NCI-H82 treated with DMSO at 0.1 percent for 48 hours (cell line): ENCODE data around the gene ABCF3.

Experiments
- DNase-seq: peaks from one replicate; lab custom pipeline; 2025; ENCODE audit not compliant: unreplicated experiment; lab: John Stamatoyannopoulos, UW

ABCF3 gene

DNA sequence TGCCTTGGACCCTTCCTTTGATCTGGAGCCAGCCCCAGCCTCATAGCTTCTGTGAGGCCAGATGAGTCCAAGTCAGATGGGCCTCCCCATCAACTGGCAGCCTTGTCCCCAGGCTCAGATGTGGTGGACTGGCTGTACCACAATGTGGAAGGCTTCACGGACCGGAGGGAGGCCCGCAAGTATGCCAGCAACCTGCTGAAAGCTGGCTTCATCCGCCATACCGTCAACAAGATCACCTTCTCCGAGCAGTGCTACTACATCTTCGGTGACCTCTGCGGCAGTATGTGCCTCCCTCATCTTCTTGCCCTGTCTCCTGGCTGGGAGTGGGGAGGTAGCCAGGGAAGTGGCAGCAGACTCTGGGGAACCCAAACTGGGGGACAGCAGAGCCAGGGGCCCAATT lies 18.2 kb upstream of the ABCF3 start:
- no peak for DNase-seq

DNA sequence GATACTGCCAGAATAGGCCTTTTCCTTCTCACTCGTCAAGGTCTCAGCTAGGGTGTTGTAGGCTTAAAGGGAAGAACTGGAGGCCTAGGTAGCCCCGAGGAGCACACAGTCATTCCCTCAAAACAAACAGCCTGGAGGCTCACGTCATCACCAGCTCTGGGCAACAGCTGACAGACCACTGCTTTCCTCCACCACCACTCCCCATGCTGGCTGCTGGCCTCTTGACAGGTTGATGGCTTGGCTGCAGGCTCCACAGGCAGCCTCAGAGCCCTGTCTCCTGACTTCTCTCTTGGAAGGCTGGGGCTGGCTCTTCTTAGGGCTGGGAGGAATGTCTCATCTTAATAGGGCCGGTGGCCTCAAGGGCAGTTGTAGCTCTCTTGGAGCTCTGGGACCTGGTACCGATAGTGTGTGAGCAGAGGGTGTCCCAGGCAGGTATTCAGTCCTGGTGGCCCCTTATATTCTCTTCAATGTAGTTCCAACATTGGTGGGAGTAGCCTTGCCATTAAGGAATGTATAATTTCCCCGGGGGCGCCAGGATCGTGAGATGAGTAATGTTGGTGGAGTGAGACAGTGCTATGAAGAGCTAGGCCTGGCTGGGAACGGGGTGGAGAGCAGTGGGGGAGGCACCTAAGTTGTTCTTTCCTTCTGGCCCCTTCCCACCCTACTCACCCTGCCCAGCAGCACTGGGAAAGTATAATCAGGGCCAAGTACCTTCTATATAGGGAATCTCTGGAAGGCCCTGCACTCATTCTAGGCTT lies 17.5 kb upstream of the ABCF3 start:
- no peak for DNase-seq

DNA sequence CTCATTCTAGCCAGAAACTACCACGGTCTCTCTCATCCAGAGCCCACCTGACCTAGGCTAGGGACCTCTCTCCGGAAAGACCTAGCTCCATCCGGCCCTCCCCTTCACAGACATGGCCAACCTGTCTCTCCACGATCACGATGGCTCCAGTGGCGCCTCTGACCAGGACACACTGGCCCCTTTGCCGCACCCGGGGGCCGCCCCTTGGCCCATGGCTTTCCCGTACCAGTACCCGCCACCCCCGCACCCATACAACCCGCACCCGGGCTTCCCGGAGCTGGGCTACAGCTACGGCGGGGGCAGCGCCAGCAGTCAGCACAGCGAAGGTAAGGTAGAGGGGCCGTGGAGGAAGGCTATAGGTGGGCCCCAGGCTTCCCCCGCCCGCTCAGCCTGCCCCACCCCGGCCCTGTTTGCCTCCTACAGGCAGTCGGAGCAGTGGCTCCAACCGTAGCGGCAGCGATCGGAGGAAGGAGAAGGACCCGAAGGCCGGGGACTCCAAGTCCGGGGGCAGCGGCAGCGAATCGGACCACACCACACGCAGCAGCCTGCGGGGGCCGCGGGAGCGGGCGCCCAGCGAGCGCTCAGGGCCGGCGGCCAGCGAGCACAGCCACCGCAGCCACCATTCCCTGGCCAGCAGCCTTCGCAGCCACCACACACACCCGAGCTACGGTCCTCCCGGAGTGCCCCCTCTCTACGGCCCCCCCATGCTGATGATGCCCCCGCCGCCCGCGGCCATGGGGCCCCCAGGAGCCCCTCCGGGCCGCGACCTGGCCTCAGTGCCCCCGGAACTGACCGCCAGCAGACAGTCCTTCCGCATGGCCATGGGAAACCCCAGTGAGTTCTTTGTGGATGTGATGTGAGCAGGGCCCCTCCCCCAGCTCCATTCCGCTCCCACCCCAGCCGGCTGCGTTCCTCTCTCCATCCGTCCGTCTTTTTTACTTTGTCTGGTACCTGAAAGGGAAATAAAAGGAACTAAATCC lies 15.8 kb upstream of the ABCF3 start:
- DNase-seq: no peak

DNA sequence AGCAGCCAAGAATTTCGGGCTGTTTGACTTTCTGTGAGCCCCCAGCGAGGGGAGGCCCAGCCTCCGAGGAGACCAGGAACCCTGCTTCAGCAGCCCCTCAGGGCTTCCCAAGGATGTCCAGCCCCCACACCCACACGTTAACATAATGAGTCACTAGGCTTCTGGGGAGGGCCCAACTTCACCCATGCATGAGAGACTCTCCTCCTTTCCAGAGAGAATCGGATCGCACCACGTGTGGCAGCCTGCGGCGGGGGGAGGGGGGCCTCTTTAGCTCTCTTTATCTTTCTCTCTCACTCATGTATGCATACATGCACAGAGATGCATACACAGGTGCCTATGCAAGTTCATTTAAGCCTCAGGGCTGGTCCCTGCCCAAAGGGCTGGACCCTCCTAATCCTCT lies 14.4 kb upstream of the ABCF3 start:
- no peak for DNase-seq

DNA sequence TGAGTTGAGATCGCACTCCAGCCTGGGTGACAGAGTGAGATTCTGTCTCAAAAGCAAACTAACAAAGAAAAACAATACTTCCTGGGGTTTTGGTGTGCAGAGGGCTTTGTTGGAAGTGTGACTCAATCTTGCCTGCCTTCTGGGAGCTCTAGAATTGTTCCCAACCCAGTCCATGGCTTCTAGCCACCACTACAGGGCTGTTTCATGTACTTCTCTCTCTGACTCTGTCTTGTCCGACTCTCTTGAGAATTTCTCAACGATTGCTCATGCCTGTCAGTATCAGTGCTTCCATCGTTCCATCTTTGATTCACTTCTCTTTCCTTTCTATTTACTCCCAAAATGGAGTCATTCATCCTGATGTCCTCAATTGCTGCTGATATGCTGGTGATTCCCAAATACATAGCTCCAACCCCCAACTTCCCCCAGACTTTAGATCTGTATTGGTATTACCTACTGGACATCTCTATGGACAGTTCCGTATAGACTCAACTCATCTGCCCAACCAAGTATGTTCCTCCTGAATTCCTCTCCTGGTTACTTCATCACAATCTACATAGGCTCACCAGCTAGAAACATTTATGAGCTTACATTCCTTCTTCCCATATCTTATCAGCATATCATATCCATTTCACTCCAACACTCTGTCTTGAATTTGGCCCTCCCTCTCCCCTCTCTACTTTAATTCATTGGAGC lies 13.2 kb upstream of the ABCF3 start:
- DNase-seq: no peak

DNA sequence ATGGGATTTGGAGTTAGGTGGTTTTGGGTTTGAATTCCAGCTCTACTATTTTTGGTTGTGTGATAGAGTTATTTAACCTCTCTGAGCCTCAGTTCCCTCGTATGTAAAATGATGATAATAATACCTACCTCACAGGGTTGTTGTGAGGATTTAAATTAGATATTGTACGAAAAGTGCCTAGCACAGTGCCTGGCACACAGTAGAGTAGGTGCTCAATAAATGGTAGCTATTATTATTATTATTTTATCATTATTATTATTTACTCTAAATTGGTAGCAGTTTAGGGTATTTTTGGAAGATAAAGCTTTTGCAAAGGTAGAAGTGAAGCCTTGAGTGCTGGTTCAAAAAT lies 12.7 kb upstream of the ABCF3 start:
- DNase-seq: no peak

DNA sequence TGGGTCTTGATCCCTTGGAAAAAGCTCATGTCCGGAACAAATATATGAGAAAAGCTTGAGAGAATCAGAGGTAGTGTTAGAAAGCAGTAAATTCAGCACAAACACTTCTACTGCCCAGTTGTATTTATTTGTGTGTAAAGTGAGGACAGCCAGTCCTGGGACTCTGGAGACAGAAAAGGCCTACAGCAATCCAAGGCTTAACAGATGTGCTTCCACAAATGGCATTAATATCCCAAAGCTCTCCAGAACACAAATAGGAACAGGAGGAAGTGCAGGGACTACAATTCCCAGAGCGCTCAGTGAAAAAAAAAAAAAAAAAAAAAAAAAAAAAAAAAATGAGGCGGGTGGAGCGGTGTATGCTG lies 11.7 kb upstream of the ABCF3 start:
- DNase-seq: no peak

DNA sequence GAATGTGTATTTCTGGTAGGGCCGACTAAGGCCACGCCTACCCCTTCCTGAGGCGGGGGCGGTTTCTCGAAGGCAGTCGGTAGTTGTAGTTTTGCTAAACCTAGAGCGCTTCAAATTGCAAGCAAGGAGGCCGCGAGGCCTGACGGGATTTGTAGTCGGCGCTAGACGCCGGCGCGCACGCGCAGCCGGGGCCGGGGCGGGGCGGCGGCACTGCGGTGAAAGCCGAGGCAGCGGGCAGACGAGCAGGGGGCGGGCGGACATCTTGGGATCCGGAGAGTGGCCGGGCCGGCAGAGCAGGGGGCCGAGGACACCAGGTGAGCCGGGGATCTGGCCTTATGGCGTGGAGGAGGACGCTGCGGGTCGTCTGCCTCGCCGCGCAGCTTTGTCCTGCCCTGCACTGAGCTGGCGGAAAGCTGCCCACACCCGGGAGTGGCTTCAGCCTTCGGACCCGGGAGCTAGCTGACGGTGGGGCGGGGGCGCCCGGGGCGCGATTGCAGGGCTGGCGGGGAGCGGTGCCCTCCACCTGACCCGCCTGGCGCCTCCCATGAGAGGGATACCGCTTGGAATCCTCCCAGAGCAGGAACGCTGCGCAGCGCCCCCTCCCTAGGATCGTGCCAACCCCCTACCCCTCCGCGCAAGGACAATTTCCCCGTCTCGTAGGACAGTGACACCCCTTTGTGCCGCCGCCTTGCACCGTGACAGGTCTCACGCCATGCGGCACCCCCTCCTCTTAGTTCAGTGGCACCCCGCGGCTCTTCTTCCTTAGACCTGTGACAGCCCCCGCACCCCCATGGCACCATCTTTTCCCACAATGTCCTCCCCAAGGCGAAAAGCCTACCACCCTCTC lies 11.1 kb upstream of the ABCF3 start, which contains the start of gene AP2M1:
TSS of gene AP2M1 (plus strand) at position 210 of the 847 bp plus-strand sequence. CDS start 2,139 bp downstream, outside the sequence.
- peak; percentile 99 for DNase-seq

DNA sequence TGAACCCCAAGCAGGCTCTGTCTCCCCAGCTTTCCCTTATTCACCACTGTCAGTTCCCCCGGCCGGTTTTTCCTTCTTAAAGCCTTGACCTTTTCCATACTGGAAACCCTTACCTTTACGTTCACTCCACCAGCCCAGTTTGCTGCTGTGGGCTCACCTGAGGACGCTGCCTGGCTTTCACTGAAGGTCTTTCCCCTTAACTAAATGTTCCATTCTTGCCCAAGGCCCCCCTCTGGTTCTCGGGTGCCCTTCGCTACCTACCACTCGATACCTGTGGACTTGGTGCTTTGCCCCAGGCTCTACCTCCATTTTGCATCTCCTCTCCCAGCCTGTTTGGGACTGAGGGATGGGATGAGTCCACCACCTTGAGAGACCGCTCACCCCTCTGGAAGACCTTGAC lies 10.5 kb upstream of the ABCF3 start:
- no peak for DNase-seq

DNA sequence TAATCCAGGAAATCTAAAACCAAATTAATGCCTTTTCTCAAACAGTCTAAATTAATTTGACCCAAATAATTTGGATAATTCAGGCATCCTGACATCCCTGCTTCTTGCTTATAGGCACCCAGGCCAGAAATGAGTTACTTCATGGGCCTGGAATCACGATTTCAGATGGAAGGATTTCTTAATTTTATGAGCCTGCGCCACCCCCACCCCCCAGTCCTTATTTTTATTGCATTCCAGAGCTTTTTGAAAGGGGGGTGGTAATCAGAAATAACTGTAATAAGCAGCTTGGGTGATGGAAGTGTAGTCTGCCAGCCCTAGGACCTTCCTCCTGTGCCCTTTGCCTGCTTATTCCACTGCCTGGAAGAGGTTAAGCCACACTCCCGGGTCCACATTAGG lies 10.0 kb upstream of the ABCF3 start:
- no peak for DNase-seq

DNA sequence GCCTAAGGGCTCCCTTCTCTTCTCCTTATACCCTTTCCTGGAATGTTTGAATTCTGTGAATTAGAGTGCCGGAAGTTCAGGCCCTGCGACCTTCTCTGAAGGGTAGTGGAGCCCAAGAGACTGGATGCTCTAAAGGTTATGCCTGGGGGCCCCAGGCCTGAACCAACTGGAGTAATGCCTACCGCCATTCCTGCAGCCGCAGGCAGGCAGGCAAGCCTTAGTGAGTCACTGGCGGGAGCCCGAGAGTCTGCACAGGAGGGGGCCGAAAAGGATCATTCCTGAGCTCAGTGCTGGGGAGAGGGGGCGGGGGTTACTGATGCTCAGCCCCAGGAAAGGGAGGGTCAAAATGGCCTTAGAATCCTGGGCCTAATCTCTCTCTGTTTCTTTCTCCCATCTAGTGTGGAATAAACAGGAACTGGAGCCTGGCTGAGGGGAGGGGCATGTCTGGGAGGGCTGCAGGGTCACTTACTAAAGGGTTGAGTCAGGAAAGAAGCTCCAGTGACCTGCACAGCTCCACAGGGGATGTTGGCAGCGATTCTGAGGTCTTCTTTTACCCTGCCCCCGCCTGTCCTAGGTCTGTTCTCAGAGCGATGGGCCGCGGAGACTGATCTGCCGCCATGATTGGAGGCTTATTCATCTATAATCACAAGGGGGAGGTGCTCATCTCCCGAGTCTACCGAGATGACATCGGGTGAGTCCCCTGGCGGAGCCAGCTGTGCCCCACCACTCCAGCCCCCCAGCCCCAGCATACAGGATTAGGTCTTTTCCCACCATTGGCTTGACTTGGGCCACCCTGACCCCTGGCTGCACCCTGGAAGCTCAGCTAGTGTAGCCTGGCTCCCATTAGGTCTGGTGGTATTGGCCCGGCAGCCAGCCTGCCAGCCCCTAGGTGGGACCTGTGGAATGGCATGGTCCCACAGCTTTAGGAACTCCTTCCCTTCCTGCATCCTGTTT lies 9.3 kb upstream of the ABCF3 start:
- peak; percentile 89 for DNase-seq

DNA sequence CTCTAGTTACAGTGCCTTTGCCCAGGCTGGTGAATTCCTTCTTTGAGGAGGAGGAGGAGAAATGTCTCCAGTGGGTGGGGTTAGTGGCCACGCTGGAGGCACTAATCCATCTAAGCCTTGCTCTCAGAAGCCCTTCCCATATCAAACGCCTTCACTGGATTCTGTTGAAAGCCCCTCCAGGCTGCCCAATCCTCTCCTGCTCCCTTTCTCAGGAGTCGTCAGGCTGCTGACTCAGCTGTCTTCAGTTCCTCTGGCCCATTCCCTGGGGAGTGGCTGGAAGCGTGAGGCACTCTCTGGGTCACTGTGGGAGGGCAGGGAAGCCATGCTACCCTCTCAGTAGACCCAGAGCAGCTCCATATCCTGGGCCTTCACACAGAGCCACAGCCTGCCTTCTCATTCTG lies 8.7 kb upstream of the ABCF3 start:
- DNase-seq: peak; percentile 84

DNA sequence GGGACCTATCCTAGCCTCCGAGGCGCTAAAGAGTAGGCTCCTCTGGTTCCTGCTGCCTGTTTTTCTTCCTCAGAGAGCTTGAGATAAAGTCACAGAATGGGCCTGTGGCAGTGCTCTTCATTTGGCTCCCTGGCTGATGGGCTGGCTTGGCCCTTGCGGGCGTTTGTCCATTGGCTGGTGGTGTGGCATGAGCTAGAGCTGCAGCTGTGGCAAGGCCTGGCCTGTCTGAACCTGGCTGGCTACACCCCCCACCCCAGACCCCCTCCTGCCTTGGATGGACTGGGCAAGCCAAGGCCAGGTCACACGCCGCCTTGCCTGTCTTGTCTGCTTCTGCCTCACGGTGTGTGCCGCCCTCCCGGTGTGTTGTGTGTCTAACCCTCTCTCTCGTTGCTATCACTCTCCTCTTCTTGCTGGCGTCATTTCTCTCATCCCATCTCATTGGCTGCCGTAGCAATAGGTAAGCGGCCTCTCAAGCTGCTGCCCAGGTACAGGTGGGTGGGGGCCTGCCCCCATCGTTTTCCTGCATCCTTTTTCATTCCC lies 8.2 kb upstream of the ABCF3 start:
- DNase-seq: no peak

DNA sequence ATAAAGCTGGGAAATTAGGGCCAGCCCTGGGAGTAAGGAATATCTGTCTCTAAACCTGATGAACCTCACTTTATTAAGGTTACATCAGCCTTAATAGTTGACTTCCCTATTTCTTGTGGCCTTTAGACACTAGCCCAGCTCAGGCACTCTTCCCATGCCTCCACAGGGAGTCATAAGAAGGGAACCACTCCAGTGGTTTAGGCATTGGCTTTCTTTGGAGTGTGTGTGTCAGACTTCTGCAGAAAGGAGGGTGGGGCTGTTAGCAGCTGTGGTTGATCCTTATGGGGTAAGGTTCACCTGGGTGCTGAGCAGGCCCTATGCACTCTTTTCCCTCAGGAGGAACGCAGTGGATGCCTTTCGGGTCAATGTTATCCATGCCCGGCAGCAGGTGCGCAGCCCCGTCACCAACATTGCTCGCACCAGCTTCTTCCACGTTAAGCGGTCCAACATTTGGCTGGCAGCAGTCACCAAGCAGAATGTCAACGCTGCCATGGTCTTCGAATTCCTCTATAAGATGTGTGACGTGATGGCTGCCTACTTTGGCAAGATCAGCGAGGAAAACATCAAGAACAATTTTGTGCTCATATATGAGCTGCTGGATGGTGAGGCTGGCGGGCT lies 7.4 kb upstream of the ABCF3 start:
- no peak for DNase-seq

DNA sequence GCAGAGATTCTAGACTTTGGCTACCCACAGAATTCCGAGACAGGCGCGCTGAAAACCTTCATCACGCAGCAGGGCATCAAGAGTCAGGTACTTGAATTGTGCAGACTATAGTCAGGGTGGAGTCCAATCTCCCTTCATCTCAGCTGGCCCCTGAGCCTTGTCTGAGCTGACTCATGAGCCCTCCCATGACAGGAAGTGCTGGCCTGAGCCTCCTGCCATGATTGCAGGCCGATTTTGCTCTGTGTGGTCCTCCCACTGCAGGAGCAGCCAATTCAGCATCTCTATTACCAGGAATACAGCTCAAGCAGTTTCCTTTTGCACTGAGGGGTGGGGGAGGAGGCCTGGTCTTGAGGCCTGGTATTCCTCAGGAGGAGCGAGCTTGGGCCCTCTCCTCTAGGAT lies 5.8 kb upstream of the ABCF3 start:
- no peak for DNase-seq

DNA sequence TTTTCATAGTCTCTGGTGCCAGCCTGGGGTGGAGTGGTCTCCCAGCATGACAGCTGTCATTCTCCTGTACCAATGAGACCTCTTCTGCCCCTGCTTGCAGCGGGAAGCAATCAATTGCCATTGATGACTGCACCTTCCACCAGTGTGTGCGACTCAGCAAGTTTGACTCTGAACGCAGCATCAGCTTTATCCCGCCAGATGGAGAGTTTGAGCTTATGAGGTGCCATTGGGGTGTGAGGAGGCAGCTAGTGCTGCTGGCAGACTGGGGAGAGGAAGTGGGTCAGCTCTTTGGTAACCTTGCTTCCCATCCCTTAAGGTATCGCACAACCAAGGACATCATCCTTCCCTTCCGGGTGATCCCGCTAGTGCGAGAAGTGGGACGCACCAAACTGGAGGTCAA lies 4.4 kb upstream of the ABCF3 start:
- DNase-seq: no peak

DNA sequence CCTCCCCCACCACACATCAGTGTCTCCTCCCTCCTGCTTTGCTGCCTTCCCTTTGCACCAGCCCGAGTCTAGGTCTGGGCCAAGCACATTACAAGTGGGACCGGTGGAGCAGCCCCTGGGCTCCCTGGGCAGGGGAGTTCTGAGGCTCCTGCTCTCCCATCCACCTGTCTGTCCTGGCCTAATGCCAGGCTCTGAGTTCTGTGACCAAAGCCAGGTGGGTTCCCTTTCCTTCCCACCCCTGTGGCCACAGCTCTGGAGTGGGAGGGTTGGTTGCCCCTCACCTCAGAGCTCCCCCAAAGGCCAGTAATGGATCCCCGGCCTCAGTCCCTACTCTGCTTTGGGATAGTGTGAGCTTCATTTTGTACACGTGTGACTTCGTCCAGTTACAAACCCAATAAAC lies 2.3 kb upstream of the ABCF3 start:
- no peak for DNase-seq

DNA sequence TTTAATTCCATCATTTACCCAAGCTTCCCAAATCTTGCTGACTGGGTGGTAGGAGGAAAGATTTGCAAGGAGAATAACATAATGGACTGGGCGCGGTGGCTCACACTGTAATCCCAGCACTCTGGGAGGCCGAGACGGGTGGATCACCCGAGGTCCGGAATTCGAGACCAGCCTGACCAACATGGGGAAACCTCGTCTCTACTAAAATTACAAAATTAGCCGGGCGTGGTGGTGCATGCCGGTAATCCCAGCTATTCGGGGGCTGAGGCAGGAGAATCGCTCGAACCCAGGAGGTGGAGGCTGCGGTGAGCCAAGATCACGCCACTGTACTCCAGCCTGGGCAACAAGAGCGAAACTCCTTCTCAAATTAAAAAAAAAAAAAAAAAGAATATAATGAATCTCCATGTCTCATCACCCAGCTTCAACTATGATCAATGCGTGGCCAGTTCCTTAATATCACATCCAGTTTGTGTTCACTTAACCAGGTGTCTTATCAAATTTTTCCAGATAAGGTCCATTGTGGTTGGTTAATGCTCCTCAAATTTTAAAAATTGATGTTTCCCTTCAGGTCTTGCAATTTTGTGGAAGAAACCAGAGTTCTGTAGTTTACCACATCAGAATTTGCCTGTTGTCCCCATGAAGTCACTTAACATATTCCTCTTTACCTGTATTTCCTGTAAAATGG lies 1.3 kb upstream of the ABCF3 start:
- no peak for DNase-seq
